Measurements from ENCODE around the gene MALAT1. TPM values are rescaled to one million over a fixed set of nuclear protein-coding genes. Genes with fewer than 3 reads are reported as not detected.

Gene MALAT1
- total and polyA plus RNA-seq, 2 of the 13 experiments (the other 11 are each of a cell fraction or from before 2014, with no cell fraction given): 143 to 1,237 TPM

DNA sequence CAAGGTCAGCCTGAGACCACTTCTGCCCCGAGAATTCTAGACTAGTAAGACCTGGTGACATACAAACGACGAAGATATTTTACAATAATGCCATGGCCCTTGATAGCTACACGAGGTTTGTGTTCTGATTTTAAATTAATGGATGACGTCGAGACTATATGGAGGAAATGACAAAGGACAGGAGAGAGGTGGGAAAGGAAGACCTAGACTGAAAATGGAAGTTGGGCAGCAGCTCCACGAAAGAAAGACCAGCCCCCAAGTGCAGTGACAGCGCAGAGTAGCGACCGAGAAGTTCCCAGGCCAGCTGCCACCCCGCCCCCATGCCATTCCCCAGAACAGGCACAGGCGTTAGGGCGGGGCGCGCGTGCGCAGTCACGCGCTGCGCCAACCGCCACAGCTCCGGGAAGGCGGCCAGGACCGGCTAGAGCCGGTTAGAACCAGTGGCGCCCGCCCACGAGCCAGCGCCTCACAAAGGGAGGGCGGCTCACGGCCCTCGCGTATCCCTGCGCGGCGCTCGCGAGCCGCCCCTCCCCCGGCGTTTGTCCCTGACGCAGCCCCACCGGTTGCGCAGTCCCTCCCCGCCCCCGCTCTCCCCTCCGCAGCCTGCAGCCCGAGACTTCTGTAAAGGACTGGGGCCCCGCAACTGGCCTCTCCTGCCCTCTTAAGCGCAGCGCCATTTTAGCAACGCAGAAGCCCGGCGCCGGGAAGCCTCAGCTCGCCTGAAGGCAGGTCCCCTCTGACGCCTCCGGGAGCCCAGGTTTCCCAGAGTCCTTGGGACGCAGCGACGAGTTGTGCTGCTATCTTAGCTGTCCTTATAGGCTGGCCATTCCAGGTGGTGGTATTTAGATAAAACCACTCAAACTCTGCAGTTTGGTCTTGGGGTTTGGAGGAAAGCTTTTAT is 1.5 kb upstream of the MALAT1 start (continued):
- TF ChIP-seq FOXP4 (CRISPR knock-in tag; IDR thresholded peaks at IDR 0.05): peak; percentile 81
- TF ChIP-seq KMT2B (CRISPR knock-in tag; IDR thresholded peaks at IDR 0.05): peak; percentile 71
- TF ChIP-seq ZNF678 (CRISPR knock-in tag; IDR thresholded peaks at IDR 0.05): peak; percentile 83
- TF ChIP-seq ZNF335 (CRISPR knock-in tag; IDR thresholded peaks at IDR 0.05): no peak
- peak; percentile 88 for TF ChIP-seq ZNF414 (CRISPR knock-in tag; IDR thresholded peaks at IDR 0.05)
- TF ChIP-seq, protein P1, sequence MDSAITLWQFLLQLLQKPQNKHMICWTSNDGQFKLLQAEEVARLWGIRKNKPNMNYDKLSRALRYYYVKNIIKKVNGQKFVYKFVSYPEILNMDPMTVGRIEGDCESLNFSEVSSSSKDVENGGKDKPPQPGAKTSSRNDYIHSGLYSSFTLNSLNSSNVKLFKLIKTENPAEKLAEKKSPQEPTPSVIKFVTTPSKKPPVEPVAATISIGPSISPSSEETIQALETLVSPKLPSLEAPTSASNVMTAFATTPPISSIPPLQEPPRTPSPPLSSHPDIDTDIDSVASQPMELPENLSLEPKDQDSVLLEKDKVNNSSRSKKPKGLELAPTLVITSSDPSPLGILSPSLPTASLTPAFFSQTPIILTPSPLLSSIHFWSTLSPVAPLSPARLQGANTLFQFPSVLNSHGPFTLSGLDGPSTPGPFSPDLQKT (CRISPR knock-in tag; IDR thresholded peaks at IDR 0.05; ENCODE audit: borderline replicate concordance): no peak
- peak; percentile 84; the same call in 1 of the 2 replicates for TF ChIP-seq ZC3H13 (CRISPR knock-in tag; IDR thresholded peaks at IDR 0.05)
- TF ChIP-seq ZNF891 (CRISPR knock-in tag; IDR thresholded peaks at IDR 0.05): peak; percentile 75
- TF ChIP-seq ZFYVE20 (CRISPR knock-in tag; IDR thresholded peaks at IDR 0.05; ENCODE audit: borderline replicate concordance, low read depth): no peak
- TF ChIP-seq ZBTB1 (CRISPR knock-in tag; IDR thresholded peaks at IDR 0.05; ENCODE audit: borderline replicate concordance): peak; percentile 86; the same call in 1 of the 2 replicates
- peak; percentile 16 for TF ChIP-seq XRCC5 (optimal IDR thresholded peaks at IDR 0.05; ENCODE audit: low read length)
- TF ChIP-seq ZBTB4 (CRISPR knock-in tag; IDR thresholded peaks at IDR 0.05; ENCODE audit: borderline replicate concordance): no peak
- TF ChIP-seq MAZ (IDR thresholded peaks at IDR 0.05; ENCODE audit: borderline replicate concordance, low read depth, low read length): peak; percentile 96; the same call in 1 of the 2 replicates
- peak; percentile 84 for TF ChIP-seq MAZ (CRISPR knock-in tag; IDR thresholded peaks at IDR 0.05; ENCODE audit: low read depth)
- no peak for TF ChIP-seq SATB2 (CRISPR knock-in tag; IDR thresholded peaks at IDR 0.05)
- no peak for TF ChIP-seq ZNF781 (CRISPR knock-in tag; IDR thresholded peaks at IDR 0.05; ENCODE audit: borderline replicate concordance, not compliant biosample characterization)
- TF ChIP-seq ATF7-NPFF (CRISPR knock-in tag; IDR thresholded peaks at IDR 0.05; ENCODE audit: low read depth): peak; percentile 37; the same call in 1 of the 2 replicates
- TF ChIP-seq, protein P2, sequence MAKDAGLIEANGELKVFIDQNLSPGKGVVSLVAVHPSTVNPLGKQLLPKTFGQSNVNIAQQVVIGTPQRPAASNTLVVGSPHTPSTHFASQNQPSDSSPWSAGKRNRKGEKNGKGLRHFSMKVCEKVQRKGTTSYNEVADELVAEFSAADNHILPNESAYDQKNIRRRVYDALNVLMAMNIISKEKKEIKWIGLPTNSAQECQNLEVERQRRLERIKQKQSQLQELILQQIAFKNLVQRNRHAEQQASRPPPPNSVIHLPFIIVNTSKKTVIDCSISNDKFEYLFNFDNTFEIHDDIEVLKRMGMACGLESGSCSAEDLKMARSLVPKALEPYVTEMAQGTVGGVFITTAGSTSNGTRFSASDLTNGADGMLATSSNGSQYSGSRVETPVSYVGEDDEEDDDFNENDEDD (CRISPR knock-in tag; IDR thresholded peaks at IDR 0.05; ENCODE audit: borderline replicate concordance): peak; percentile 92; the same call in 1 of the 2 replicates
- TF ChIP-seq ZFX (CRISPR knock-in tag; IDR thresholded peaks at IDR 0.05; ENCODE audit: low read depth): peak; percentile 47; the same call in 1 of the 2 replicates

Measured in HepG2 (cell line).